A549 (cell line): ENCODE measurements around the gene CCDC74B. TPM values are rescaled to one million over a fixed set of nuclear protein-coding genes. Genes with fewer than 3 reads are reported as not detected.
"Not testable (repeated sequence)": the region's sequence is repeated elsewhere in the genome, so short reads cannot be mapped to it uniquely, and the experiment has no call there.

Source experiments
- ATAC-seq, 2 experiments: fragments of 200-7000 bp in 1 of 2; fragments of >200 bp in 1 of 2; cut with Nextera tagmentation in 1 of 2; cut with Tn5 transposase in 1 of 2; 3 replicates each; pipeline versions ENCODE4 v1.8.0 to v1.9.1; 2018 to 2020; ENCODE audit warnings: mild to moderate bottlenecking in 1 of 2, moderate library complexity in 1 of 2
- CTCF ChIA-PET: fragments of 300-600 bp; sonication (Branson Sonifier 250); formaldehyde crosslinking; extraction: SDS; loops from one replicate; lab custom pipeline; 2021; ENCODE audit warnings: antibody characterized with exemption, inconsistent platforms; lab: Yijun Ruan, JAX
- POLR2A ChIA-PET: fragments of 350-600 bp; formaldehyde crosslinking; extraction: SDS; loops from one replicate; lab custom pipeline; 2021; ENCODE audit warnings: antibody characterized with exemption, inconsistent platforms; lab: Yijun Ruan, JAX
- DNase-seq, 2 experiments: peaks; one replicate each; pipeline versions ENCODE4 v3.0.0 to v3.0.0-alpha.2; 2011 to 2016; ENCODE audit warnings: low read depth in 1 of 2, low spot score in 1 of 2
- FAIRE-seq: peaks from 2 replicates; lab custom pipeline; 2011; peaks lifted over from hg19 to GRCh38; lab: Jason Lieb, UNC
- H3K27ac ChIP-seq, 2 experiments: fragments of >200 bp; sonication (Bioruptor Twin); formaldehyde crosslinking; 3 replicates each; pipeline ENCODE4 v1.5.1; 2016 to 2017
- H3K4me1 ChIP-seq: fragments of >200 bp; sonication (Bioruptor Twin); formaldehyde crosslinking; 3 replicates; pipeline ENCODE4 v1.6.1; 2016
- H3K4me2 ChIP-seq: fragments of >200 bp; sonication (Bioruptor Twin); formaldehyde crosslinking; 3 replicates; pipeline ENCODE4 v1.6.1; 2016
- H3K4me3 ChIP-seq: fragments of >200 bp; sonication (Bioruptor Twin); formaldehyde crosslinking; 3 replicates; pipeline ENCODE4 v1.5.1; 2016
- H3K9me3 ChIP-seq: fragments of >200 bp; sonication (Bioruptor Twin); formaldehyde crosslinking; 3 replicates; pipeline ENCODE4 v1.6.1; 2016
- CHD2 ChIP-seq: fragments of 150-350 bp; IDR thresholded peaks from 2 replicates; pipeline ENCODE4 v1.6.1; 2014; ENCODE audit warnings: low read length; ENCODE audit not compliant: partially characterized antibody
- CHD4 ChIP-seq: fragments of 200-600 bp; sonication (generic); IDR thresholded peaks from 2 replicates; pipeline ENCODE4 v1.6.1; 2016; ENCODE audit warnings: antibody characterized with exemption, mild to moderate bottlenecking, borderline replicate concordance
- FOSB ChIP-seq: fragments of 250-450 bp; sonication (Bioruptor Pico); IDR thresholded peaks from 2 replicates; pipeline ENCODE4 v1.5.0; 2020; ENCODE audit warnings: mild to moderate bottlenecking, moderate library complexity
- FOXS1 ChIP-seq: fragments of 250-450 bp; sonication (Bioruptor Pico); IDR thresholded peaks from 2 replicates; pipeline ENCODE4 v1.5.0; 2020; ENCODE audit warnings: mild to moderate bottlenecking, moderate library complexity
- HES2 ChIP-seq: fragments of >200 bp; sonication (Bioruptor Twin); formaldehyde crosslinking; IDR thresholded peaks from 2 replicates; pipeline ENCODE4 v1.6.1; 2016
- HEYL ChIP-seq: fragments of 250-450 bp; sonication (Bioruptor Pico); IDR thresholded peaks from 2 replicates; pipeline ENCODE4 v1.8.0; 2021; ENCODE audit warnings: mild to moderate bottlenecking, moderate library complexity
- JUNB ChIP-seq: fragments of >200 bp; sonication (Bioruptor Twin); formaldehyde crosslinking; IDR thresholded peaks from 2 replicates; pipeline ENCODE4 v1.6.1; 2016
- KDM5A ChIP-seq: fragments of 200-600 bp; sonication (generic); IDR thresholded peaks from 2 replicates; pipeline ENCODE4 v1.6.1; 2016; ENCODE audit warnings: antibody characterized with exemption, mild to moderate bottlenecking
- MAFK ChIP-seq: fragments of 450-650 bp; IDR thresholded peaks from 2 replicates; pipeline ENCODE4 v1.6.1; 2014; ENCODE audit not compliant: partially characterized antibody
- MAZ ChIP-seq: fragments of 150-350 bp; IDR thresholded peaks from 2 replicates; pipeline ENCODE4 v1.6.1; 2014; ENCODE audit warnings: antibody characterized with exemption, low read depth, low read length, borderline replicate concordance
- NPAS2 ChIP-seq: fragments of 250-450 bp; sonication (Bioruptor Pico); IDR thresholded peaks from 2 replicates; pipeline ENCODE4 v1.8.0; 2022; ENCODE audit warnings: mild to moderate bottlenecking, moderate library complexity, borderline replicate concordance
- RARB ChIP-seq: fragments of 250-450 bp; sonication (Bioruptor Pico); IDR thresholded peaks from 2 replicates; pipeline ENCODE4 v1.8.0; 2021; ENCODE audit warnings: mild to moderate bottlenecking, moderate library complexity
- RFX5 ChIP-seq: fragments of 450-650 bp; IDR thresholded peaks from 2 replicates; pipeline ENCODE4 v1.7.1; 2014; ENCODE audit warnings: antibody characterized with exemption, mild to moderate bottlenecking, moderate library complexity
- SMC3 ChIP-seq: fragments of >200 bp; sonication (Bioruptor Twin); formaldehyde crosslinking; IDR thresholded peaks from 3 replicates; pipeline ENCODE4 v1.6.1; 2018; ENCODE audit warnings: inconsistent platforms
- TFCP2L1 ChIP-seq: fragments of 250-450 bp; sonication (Bioruptor Pico); IDR thresholded peaks from 2 replicates; pipeline ENCODE4 v1.5.0; 2021; ENCODE audit warnings: mild to moderate bottlenecking
- ZC3H11A ChIP-seq: fragments of 450-650 bp; IDR thresholded peaks from 2 replicates; pipeline ENCODE4 v1.6.1; 2014; ENCODE audit warnings: antibody characterized with exemption, mild to moderate bottlenecking
- WGBS: methylation state at CpG from one replicate; pipeline ENCODE4 v1.1.6; 2017; ENCODE audit errors: missing lambda C conversion rate; 5-methylcytosine and 5-hydroxymethylcytosine counted together
- polyA plus RNA-seq, 4 experiments: library from polyadenylated mRNA; depleted of rRNA in 3 of 4; stranded (reverse); fragments of >200 nt; fragmentation: RNase III in 1 of 4; extraction: RNeasy Plus Mini Kit Qiagen cat#74134 plus additional on column Dnase treatment in 1 of 4; gene quantifications; 2 replicates in 3 of 4; 3 replicates in 1 of 4; pipeline ENCODE4 v1.2.3, GENCODE V29; 2011 to 2017
- TF ChIP-seq, protein P1 (sequence below): IDR thresholded peaks from 2 replicates; pipeline ENCODE4 v1.6.1; 2012; ENCODE audit warnings: low read depth, borderline replicate concordance
- TF ChIP-seq, protein P2 (sequence below): IDR thresholded peaks from 2 replicates; pipeline ENCODE4 v1.6.1; 2012

CCDC74B gene
- polyA plus RNA-seq, 2 of the 4 experiments (the other 2 are of a cell fraction), result 5.2 to 5.4 TPM

GRCh38 chr2:130152816-130153595, 8.1 kb upstream of the CCDC74B start:
- ChIA-PET POLR2A (no interaction called here), CTCF (no interaction called here)
- ATAC-seq (no peak), FAIRE-seq (no peak), DNase-seq (no peak)
- 93% methylated on average over 17 of the region's 25 CpGs for WGBS
- no peaks in the 10 kb centered on the region for H3K4me1 ChIP-seq
- no peak overlapping the region for H3K4me3 ChIP-seq
- H3K9me3 ChIP-seq, result no peaks in the 10 kb centered on the region
- TF ChIP-seq HES2 (no peak), CHD2 (no peak), MAFK (no peak), HEYL (CRISPR knock-in tag) (no peak), NPAS2 (CRISPR knock-in tag) (no peak), JUNB (no peak)
- TF ChIP-seq, protein P1, sequence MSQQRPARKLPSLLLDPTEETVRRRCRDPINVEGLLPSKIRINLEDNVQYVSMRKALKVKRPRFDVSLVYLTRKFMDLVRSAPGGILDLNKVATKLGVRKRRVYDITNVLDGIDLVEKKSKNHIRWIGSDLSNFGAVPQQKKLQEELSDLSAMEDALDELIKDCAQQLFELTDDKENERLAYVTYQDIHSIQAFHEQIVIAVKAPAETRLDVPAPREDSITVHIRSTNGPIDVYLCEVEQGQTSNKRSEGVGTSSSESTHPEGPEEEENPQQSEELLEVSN, result no peak
- no peak overlapping the region for H3K4me2 ChIP-seq
- H3K27ac ChIP-seq, result no peak overlapping the region

- H3K4me1 ChIP-seq, H3K4me2 ChIP-seq, DNase-seq, H3K4me3 ChIP-seq, ATAC-seq, H3K27ac ChIP-seq, POLR2A ChIA-PET, FAIRE-seq, H3K9me3 ChIP-seq: not testable (repeated sequence)
- CTCF ChIA-PET, result interaction anchor here (0.6 kb wide), 2 partner anchors 30 to 1969 kb away, joined by 3 read pairs; partner anchors contain the start of gene MZT2B
- WGBS, result 95% methylated on average over 23 of the region's 27 CpGs
Measured at GRCh38 chr2:130152136-130152815, 7.4 kb upstream of the CCDC74B start.

DNA sequence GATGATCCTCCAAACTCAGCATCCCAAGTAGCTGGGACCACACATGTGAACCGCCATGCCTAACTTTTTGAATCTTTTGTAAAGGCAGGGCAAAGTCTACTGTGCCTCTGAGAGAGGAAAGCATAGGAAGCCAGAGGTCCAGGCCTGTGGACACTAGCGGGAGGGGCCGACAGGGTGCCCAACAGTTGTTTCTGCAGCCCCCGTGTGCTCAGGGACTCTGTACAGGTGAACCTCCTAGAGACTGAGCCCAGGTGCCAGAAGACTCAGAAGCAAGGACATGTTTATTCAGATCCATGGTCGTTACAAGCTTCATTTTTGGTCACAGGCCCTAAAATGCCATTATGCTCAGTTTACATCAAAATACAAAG, 6.2 kb upstream of the CCDC74B start:
- H3K4me2 ChIP-seq, H3K4me3 ChIP-seq, DNase-seq, ATAC-seq, H3K9me3 ChIP-seq, FAIRE-seq, H3K4me1 ChIP-seq, H3K27ac ChIP-seq, POLR2A ChIA-PET: not testable (repeated sequence)
- CTCF ChIA-PET, result interaction anchor here (1.3 kb wide), 1 partner anchor 181 kb away, joined by 4 read pairs; no protein-coding TSS in a partner anchor
- WGBS, result 64% methylated on average over 4 of the region's 5 CpGs

DNA sequence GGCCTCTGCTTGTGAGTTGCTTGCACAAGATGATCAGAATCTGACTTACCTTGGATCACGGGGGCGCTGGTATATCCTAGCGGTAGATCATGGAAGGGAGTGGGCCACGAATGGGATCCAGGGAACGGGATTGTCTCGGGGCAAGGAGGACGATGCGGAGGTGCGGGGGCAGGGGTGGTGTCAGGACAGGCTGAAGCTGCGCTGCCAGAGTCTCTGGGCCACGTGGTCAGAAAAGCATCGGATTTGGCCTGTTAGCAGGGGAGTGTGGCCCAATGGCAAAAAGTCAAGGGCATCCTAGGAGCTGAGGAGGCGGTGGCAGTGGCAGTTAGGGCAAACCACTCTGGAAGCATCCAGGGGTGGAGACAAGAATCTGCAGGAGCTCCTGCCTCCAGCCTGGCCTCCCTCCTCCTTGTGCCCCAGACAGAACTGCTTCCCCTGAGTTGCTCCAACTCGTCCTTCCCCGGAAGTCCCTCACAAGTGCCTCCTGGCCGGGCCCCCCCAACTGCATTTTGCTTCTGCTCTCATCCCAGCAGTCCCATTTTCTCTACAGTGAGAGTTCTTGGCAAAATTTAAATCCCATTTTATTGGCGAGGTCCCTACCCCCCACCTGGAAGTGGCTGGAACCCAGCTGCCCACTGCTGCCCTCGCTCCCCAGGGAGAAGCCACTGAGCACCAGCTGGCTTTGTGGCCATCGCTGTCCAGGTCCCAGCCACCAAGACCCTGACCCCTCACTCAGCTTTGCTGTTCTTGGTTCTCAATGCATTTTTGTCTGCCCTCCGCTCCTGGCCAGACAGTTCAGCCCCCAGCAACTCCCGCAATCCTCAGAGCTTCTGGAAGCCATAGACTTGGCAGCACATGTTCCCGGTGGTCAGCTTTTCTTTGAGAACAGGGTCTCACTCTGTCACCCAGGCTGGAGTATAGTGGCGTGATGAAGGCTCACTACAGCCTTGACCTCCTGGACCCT, 5.6 kb upstream of the CCDC74B start:
- POLR2A ChIA-PET, result no interaction called here
- Histone ChIP-seq H3K4me2 (no peak overlapping the region), H3K4me1 (peaks cover 1% of the 10 kb centered on the region; the same call in 1 of the 3 replicates), H3K27ac (no peak overlapping the region), H3K4me3 (no peak overlapping the region), H3K9me3 (no peaks in the 10 kb centered on the region)
- FAIRE-seq, result no peak
- TF ChIP-seq ZC3H11A, result no peak
- TF ChIP-seq TFCP2L1, result no peak
- TF ChIP-seq FOSB (CRISPR knock-in tag), result no peak
- TF ChIP-seq RFX5, result no peak
- TF ChIP-seq, protein P2, sequence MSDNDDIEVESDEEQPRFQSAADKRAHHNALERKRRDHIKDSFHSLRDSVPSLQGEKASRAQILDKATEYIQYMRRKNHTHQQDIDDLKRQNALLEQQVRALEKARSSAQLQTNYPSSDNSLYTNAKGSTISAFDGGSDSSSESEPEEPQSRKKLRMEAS, result no peak
- TF ChIP-seq CHD4, result no peak
- TF ChIP-seq KDM5A, result no peak
- no peak for TF ChIP-seq MAZ
- no peak for TF ChIP-seq MAFK
- no peak for TF ChIP-seq RARB (CRISPR knock-in tag)
- TF ChIP-seq FOXS1, result no peak
- no peak for TF ChIP-seq SMC3
- ATAC-seq, result no peak
- CTCF ChIA-PET, result interaction anchor here (0.7 to 1.3 kb wide), 2 partner anchors 28 to 182 kb away, joined by 3 to 4 read pairs; no protein-coding TSS in a partner anchor
- 94% methylated on average over 23 of the region's 23 CpGs for WGBS
- DNase-seq, result no peak

DNA sequence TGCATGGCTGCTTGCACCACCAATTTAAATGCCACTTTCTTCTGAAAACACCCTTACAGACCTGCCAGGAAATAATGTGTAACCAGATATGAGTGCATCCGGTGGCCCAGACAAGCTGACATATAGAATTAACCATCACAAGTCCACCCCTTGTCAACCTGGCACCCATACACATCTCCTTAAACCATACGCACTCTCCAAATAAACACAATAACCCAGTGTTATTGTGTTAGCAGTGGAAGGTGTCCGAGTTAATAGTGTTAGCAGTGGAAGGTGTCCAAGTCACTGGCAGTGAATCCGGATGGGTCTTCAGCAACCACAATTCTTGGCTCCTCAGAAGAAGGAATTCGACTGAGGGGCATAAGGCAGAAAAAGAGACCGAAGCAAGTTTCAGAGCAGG, 3.6 kb upstream of the CCDC74B start:
- DNase-seq, H3K27ac ChIP-seq, POLR2A ChIA-PET, H3K9me3 ChIP-seq, FAIRE-seq, H3K4me3 ChIP-seq, ATAC-seq, CTCF ChIA-PET, H3K4me1 ChIP-seq, H3K4me2 ChIP-seq: not testable (repeated sequence)
- 44% methylated on average over 5 of the region's 6 CpGs for WGBS

DNA sequence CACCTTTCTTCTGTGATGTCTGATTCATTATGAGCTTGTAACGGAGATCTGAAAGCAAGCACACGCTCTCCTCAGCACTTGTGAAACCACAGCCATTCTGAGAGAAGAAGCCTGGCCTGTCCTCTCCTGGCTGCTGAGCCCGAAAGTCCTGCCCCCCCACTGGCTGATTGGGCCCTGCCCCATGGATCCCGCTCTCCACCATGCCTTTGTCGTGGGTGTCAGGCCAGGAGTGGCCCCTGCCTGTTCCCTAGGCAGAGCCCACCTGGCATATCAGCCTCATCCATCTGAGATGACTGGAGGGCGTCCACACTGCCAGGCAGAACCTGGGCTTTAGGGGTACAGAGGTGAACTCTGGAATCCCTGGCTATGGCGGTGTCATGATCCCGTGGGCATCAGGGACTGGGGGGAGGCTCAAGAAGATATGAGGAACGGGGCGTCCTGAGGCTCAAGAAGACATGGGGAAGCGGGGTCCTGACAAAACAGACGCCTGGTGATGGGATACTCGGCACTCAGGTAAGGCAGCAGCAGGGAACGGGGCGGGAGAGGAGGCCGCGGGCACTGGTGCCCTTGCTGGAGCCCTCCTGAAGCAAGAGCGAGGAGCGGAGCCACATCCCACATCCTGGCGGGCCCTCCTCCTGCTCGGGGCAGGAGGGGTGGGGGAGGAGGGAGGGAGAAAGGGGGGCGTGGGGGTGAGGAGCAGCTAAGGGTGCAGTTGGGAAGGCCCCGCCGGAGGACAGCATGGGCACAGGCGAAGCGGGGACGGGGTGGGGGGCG, 1.5 kb downstream of the CCDC74B start:
- FAIRE-seq, H3K4me3 ChIP-seq, CTCF ChIA-PET: not testable (repeated sequence)

More for the DNA sequence above, 1.5 kb downstream of the CCDC74B start:
- H3K27ac ChIP-seq, POLR2A ChIA-PET, DNase-seq, H3K4me2 ChIP-seq, ATAC-seq, H3K4me1 ChIP-seq, H3K9me3 ChIP-seq: not testable (repeated sequence)
- WGBS, result 81% methylated on average over 20 of the region's 28 CpGs
